AG10803 (cell line): ENCODE data around the gene PRDM10.
A peak's percentile ranks its signal among the peaks of the same experiment; 100 is the strongest.

Experiments
- DNase-seq: peaks from one replicate; pipeline ENCODE4 v3.0.0; 2010; ENCODE audit warnings: low read depth
- H3K4me3 ChIP-seq: 2 replicates; pipeline ENCODE4 v1.5.1; 2011; ENCODE audit warnings: mild to moderate bottlenecking, low read length, control low read depth
- TF ChIP-seq, protein P1 (sequence below): conservative IDR thresholded peaks from 2 replicates; pipeline ENCODE4 v1.5.1; 2011; ENCODE audit warnings: mild to moderate bottlenecking, low read length, control low read depth, inconsistent platforms

The PRDM10 gene

GRCh38 chr11:129896062-129896461 lies 106.6 kb downstream of the PRDM10 start:
- H3K4me3 ChIP-seq: peak overlapping the region; percentile 89
- TF ChIP-seq, protein P1, sequence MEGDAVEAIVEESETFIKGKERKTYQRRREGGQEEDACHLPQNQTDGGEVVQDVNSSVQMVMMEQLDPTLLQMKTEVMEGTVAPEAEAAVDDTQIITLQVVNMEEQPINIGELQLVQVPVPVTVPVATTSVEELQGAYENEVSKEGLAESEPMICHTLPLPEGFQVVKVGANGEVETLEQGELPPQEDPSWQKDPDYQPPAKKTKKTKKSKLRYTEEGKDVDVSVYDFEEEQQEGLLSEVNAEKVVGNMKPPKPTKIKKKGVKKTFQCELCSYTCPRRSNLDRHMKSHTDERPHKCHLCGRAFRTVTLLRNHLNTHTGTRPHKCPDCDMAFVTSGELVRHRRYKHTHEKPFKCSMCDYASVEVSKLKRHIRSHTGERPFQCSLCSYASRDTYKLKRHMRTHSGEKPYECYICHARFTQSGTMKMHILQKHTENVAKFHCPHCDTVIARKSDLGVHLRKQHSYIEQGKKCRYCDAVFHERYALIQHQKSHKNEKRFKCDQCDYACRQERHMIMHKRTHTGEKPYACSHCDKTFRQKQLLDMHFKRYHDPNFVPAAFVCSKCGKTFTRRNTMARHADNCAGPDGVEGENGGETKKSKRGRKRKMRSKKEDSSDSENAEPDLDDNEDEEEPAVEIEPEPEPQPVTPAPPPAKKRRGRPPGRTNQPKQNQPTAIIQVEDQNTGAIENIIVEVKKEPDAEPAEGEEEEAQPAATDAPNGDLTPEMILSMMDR: no peak
- no peak for DNase-seq

DNA sequence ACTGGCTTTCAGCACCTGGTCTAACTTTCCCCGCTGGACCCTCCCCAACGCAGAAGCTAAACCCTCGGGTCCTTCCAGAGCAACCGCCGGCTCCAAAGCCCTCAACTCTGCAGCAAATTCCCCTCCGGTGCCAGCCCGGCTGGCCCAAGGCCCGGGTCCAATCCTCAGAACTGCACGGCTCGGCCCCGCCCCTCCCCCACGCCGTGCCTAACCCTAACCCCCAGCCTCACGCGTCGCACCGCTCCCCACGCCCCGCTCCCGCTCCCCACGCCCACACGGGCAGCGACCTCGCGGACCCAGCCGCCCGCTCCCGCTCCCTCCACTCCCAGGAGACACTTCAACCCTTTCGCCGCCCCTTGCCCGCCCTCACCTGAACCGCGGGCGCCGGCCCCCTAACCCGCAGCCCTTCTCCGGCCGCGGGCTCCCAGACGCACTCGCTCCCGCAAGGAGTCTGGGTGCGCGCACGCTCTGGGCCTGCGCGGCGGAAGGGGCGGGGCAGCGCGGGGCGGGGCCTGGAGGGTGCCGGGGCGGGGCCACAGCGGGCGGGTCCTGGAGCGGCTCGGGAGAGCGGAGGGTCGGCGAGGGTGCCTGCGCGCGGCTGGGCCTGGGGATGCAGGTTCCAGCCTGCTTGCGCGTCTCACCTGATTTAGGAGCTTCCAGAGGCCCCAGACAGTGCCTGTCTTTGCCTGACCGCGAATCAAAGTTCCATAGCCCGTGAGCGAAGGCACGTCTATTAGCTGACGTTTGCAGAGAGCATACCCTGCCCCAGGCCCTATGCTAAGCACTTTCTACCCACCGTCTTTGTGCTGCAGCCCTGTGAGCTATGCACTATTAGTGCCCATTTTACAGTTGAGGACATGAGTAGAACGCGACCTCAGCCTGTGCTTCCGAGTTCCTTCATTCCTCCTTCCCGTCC lies 107.3 kb downstream of the PRDM10 start, which contains the start of gene NFRKB:
NFRKB (minus strand) TSS at position 453 of the 916 bp plus-strand sequence. CDS start 2,729 bp downstream, outside the sequence.
- peak; percentile 55 for DNase-seq

GRCh38 chr11:129894278-129895125 lies 108.1 kb downstream of the PRDM10 start:
- H3K4me3 ChIP-seq: peak overlapping the region; percentile 89
- no peak for DNase-seq
- TF ChIP-seq, protein P1: no peak

More for the DNA sequence above, 107.3 kb downstream of the PRDM10 start, which contains the start of gene NFRKB:
- TF ChIP-seq, protein P1: no peak
- peak within 1 kb of the TSS; percentile 89 for H3K4me3 ChIP-seq

GRCh38 chr11:129888451-129888850 lies 114.2 kb downstream of the PRDM10 start:
- no peak for DNase-seq
- TF ChIP-seq, protein P1: no peak
- H3K4me3 ChIP-seq: no peak overlapping the region

GRCh38 chr11:129885381-129885780 lies 117.3 kb downstream of the PRDM10 start:
- TF ChIP-seq, protein P1: no peak
- no peak overlapping the region for H3K4me3 ChIP-seq
- no peak for DNase-seq

- DNase-seq: no peak
- H3K4me3 ChIP-seq: no peak overlapping the region
- TF ChIP-seq, protein P1: no peak
Observed at GRCh38 chr11:129884581-129884980, 118.1 kb downstream of the PRDM10 start.
